B cell (primary cell): ENCODE results near the gene RASA1. TPM values are rescaled to one million over a fixed set of nuclear protein-coding genes. Genes with fewer than 3 reads are reported as not detected.

Source experiments
- ATAC-seq: fragments of 200-7000 bp; cut with Tn5 transposase; one replicate; pipeline ENCODE4 v1.10.0; 2021; ENCODE audit warnings: low read depth, mild to moderate bottlenecking, moderate number of reproducible peaks, moderate library complexity
- CTCF ChIA-PET: fragments of 350-600 bp; sonication (Branson Sonifier 250); formaldehyde crosslinking; loops from one replicate; lab custom pipeline; 2021; ENCODE audit warnings: antibody characterized with exemption, inconsistent platforms; lab: Charles Lee
- POLR2A ChIA-PET: fragments of 350-600 bp; sonication (Branson Sonifier 250); formaldehyde crosslinking; loops from one replicate; lab custom pipeline; 2021; ENCODE audit warnings: antibody characterized with exemption; lab: Charles Lee
- DNase-seq: peaks from one replicate; pipeline ENCODE4 v3.0.0; 2013
- H2AFZ ChIP-seq: 2 replicates; pipeline ENCODE4 v1.6.1; 2012; ENCODE audit warnings: mild to moderate bottlenecking, low read depth, low read length; ENCODE audit not compliant: insufficient read depth, poor library complexity, severe bottlenecking
- H3K27ac ChIP-seq, 2 donors: 1 replicate in 1 of 2; 2 replicates in 1 of 2; pipeline ENCODE4 v1.5.1; 2012 to 2013; ENCODE audit warnings: low read length in 2 of 2, mild to moderate bottlenecking in 2 of 2, moderate library complexity in 1 of 2
- H3K27me3 ChIP-seq, 4 experiments: fragments of 200-600 bp in 1 of 4; sonication (generic) in 1 of 4; replicated peaks in 1 of 4; 1 replicate in 2 of 4; 2 replicates in 2 of 4; pipeline versions ENCODE4 v1.6.1 to v1.7.0; 2013 to 2016; ENCODE audit warnings: low read length in 3 of 4, mild to moderate bottlenecking in 2 of 4, mixed read lengths in 1 of 4, moderate library complexity in 1 of 4; ENCODE audit not compliant: insufficient read depth in 4 of 4, control insufficient read depth in 3 of 4; ENCODE audit errors: control extremely low read depth in 1 of 4
- H3K36me3 ChIP-seq, 2 experiments: replicated peaks in 1 of 2; 1 replicate in 1 of 2; 2 replicates in 1 of 2; pipeline versions ENCODE4 v1.6.1 to v1.7.1; 2013; ENCODE audit warnings: low read length in 1 of 2; ENCODE audit not compliant: insufficient read depth in 2 of 2, control insufficient read depth in 1 of 2; ENCODE audit errors: control extremely low read depth in 1 of 2, extremely low read depth in 1 of 2
- H3K4me1 ChIP-seq, 2 donors: fragments of 200-600 bp in 1 of 2; sonication (generic) in 1 of 2; 1 replicate in 1 of 2; 2 replicates in 1 of 2; pipeline versions ENCODE4 v1.5.1 to v1.6.1; 2013 to 2017; ENCODE audit warnings: low read length in 2 of 2; ENCODE audit not compliant: control insufficient read depth in 2 of 2, insufficient read depth in 2 of 2
- H3K4me2 ChIP-seq: replicated peaks from 2 replicates; pipeline ENCODE3; 2012; ENCODE audit warnings: mild to moderate bottlenecking, low read depth, low read length; ENCODE audit not compliant: poor library complexity, severe bottlenecking
- H3K4me3 ChIP-seq, 5 experiments: fragments of 200-600 bp in 1 of 5; sonication (generic) in 1 of 5; 1 replicate in 3 of 5; 2 replicates in 2 of 5; pipeline versions ENCODE4 v1.5.1 to v1.7.0; 2011 to 2016; ENCODE audit warnings: low read length in 4 of 5, mild to moderate bottlenecking in 4 of 5, low read depth in 2 of 5, control low read depth in 1 of 5, moderate library complexity in 1 of 5; ENCODE audit not compliant: insufficient read depth in 1 of 5; ENCODE audit errors: control extremely low read depth in 1 of 5, extremely low read depth in 1 of 5
- H3K79me2 ChIP-seq: fragments of 200-600 bp; sonication (generic); one replicate; pipeline ENCODE4 v1.6.0; 2016; ENCODE audit warnings: low read length; ENCODE audit not compliant: control insufficient read depth, insufficient read depth
- H3K9ac ChIP-seq: fragments of 200-600 bp; sonication (generic); 2 replicates; pipeline ENCODE4 v1.6.1; 2017; ENCODE audit warnings: mild to moderate bottlenecking, low read length, moderate library complexity
- H3K9me3 ChIP-seq, 3 donors: one replicate each; pipeline versions ENCODE4 v1.6.1 to v1.7.1; 2013; ENCODE audit warnings: low read length in 2 of 3; ENCODE audit not compliant: control insufficient read depth in 2 of 3, insufficient read depth in 1 of 3; ENCODE audit errors: control extremely low read depth in 1 of 3
- H4K20me1 ChIP-seq: 2 replicates; pipeline ENCODE4 v1.6.0; 2012; ENCODE audit warnings: mild to moderate bottlenecking, low read length; ENCODE audit not compliant: insufficient read depth, control insufficient read depth, poor library complexity, severe bottlenecking
- H3K27ac Mint-ChIP-seq: one replicate; pipeline ENCODE4 v1.8.0; 2021; ENCODE audit warnings: mixed read lengths
- H3K27me3 Mint-ChIP-seq: one replicate; pipeline ENCODE4 v1.8.0; 2021; ENCODE audit warnings: mixed read lengths
- H3K4me1 Mint-ChIP-seq: one replicate; pipeline ENCODE4 v1.8.0; 2021; ENCODE audit warnings: mixed read lengths
- H3K4me3 Mint-ChIP-seq: one replicate; pipeline ENCODE4 v1.8.0; 2021; ENCODE audit warnings: mixed read lengths
- H3K9me3 Mint-ChIP-seq: one replicate; pipeline ENCODE4 v1.8.0; 2022; ENCODE audit warnings: mixed read lengths; ENCODE audit not compliant: insufficient read depth
- EZH2 ChIP-seq: IDR thresholded peaks from 2 replicates; pipeline ENCODE4 v1.6.1; 2012; ENCODE audit warnings: borderline replicate concordance, low read depth, mild to moderate bottlenecking, moderate library complexity, low read length; ENCODE audit not compliant: insufficient read depth, poor library complexity, severe bottlenecking
- WGBS: methylation state at CpG from one replicate; pipeline ENCODE4 v1.1.5; 2013; ENCODE audit warnings: missing lambda C conversion rate; ENCODE audit not compliant: insufficient coverage; 5-methylcytosine and 5-hydroxymethylcytosine counted together
- intact Hi-C: fragments of 100-400 bp; cut with micrococcal nuclease; formaldehyde crosslinking; loops from one replicate; pipeline ENCODE4 v1.10.0; 2022
- polyA plus RNA-seq: library from polyadenylated mRNA; depleted of rRNA; stranded (reverse); fragments of >200 nt; gene quantifications from 2 replicates; pipeline ENCODE4 v1.2.3, GENCODE V29; 2012
- total RNA-seq, 2 donors: library from RNA; stranded (reverse); fragments of 120-200 nt in 1 of 2; gene quantifications; 1 replicate in 1 of 2; 2 replicates in 1 of 2; pipeline versions ENCODE4 v1.2.3 to v1.2.4, GENCODE V29; 2013 to 2022
- TF ChIP-seq, protein P1 (sequence below): fragments of 200-600 bp; IDR thresholded peaks from one replicate; pipeline ENCODE4 v1.8.0; 2022; ENCODE audit warnings: antibody characterized with exemption, mild to moderate bottlenecking

The RASA1 gene
- total and polyA plus RNA-seq, 2 donors (not counting 1 experiment from before 2014, with no cell fraction given): 18.9 to 32.2 TPM

DNA sequence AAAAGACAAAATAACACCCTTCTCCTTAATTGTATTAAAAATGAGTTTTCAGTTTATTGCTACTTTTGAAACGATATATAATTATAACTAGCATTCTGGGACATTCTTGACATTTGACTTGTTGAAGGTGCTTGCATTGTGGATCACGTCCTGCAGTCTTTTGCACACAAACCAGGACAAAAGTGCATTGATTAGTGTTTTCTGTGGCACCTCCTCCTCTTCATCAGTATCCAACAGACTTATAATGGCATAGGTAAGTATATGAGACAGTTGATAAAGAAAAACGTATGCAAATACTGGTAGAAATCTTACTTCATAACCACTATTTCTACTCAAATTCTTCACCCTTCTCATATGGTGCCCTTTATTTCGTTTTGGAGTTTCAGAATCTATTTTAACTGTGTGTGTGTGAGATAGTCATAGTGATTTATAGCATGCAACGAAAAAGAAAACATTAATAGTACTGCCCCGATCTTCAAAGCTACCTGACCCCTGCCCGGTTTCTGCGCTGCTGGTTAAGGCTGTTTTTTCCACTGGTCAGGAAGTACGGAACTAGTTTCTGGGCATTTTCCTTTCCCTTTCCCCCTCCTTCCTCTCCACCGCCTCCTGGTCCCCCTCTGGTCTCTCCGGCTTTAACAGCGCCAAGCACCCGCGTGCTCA is 639 bp upstream of the RASA1 start:
- peak overlapping the region; percentile 96 for H3K27ac Mint-ChIP-seq
- H2AFZ ChIP-seq: peak overlapping the region; percentile 92
- intact Hi-C loops: loop anchor here (1.0 kb wide), 1 partner anchor 186 kb away; no protein-coding TSS in a partner anchor
- peaks cover 12 to 19% of the 10 kb centered on the region in 2 donors for H3K4me1 ChIP-seq
- H3K27me3 ChIP-seq: no peaks in the 10 kb centered on the region
- H3K4me2 ChIP-seq: peak overlapping the region; percentile 85
- H3K9me3 Mint-ChIP-seq: no peaks in the 10 kb centered on the region
- peak overlapping the region; percentile 65 to 94 (median 93) for H3K4me3 ChIP-seq
- H3K4me3 Mint-ChIP-seq: peak overlapping the region; percentile 100
- DNase-seq (no peak), ATAC-seq (no peak)
- peaks cover 0 to 4% of the 10 kb centered on the region in 2 experiments for H3K36me3 ChIP-seq
- peak overlapping the region; percentile 85 for H3K9ac ChIP-seq
- ChIA-PET POLR2A (no interaction called here), CTCF (interaction anchor here (1.0 to 1.5 kb wide), 2 partner anchors 12 to 32 kb away, joined by 3 to 4 read pairs; no protein-coding TSS in a partner anchor)
- WGBS: under 1% methylated on average over 9 of the region's 14 CpGs
- H3K4me1 Mint-ChIP-seq: peaks cover 30% of the 10 kb centered on the region
- no peaks in the 10 kb centered on the region for H3K27me3 Mint-ChIP-seq
- no peaks in the 10 kb centered on the region for H3K9me3 ChIP-seq
- H4K20me1 ChIP-seq: peaks cover 5% of the 10 kb centered on the region
- H3K79me2 ChIP-seq: peaks cover 42% of the 10 kb centered on the region
- H3K27ac ChIP-seq: peak overlapping the region; percentile 69 to 73
- TF ChIP-seq, protein P1, sequence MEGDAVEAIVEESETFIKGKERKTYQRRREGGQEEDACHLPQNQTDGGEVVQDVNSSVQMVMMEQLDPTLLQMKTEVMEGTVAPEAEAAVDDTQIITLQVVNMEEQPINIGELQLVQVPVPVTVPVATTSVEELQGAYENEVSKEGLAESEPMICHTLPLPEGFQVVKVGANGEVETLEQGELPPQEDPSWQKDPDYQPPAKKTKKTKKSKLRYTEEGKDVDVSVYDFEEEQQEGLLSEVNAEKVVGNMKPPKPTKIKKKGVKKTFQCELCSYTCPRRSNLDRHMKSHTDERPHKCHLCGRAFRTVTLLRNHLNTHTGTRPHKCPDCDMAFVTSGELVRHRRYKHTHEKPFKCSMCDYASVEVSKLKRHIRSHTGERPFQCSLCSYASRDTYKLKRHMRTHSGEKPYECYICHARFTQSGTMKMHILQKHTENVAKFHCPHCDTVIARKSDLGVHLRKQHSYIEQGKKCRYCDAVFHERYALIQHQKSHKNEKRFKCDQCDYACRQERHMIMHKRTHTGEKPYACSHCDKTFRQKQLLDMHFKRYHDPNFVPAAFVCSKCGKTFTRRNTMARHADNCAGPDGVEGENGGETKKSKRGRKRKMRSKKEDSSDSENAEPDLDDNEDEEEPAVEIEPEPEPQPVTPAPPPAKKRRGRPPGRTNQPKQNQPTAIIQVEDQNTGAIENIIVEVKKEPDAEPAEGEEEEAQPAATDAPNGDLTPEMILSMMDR: no peak
- no peak for TF ChIP-seq EZH2
